GM21576 (cell line): Measurements from ENCODE around the gene GOLIM4.

Source experiments
- ATAC-seq: cut with Tn5 transposase; IDR thresholded peaks from one replicate; pipeline ENCODE4 v1.9.1; 2021; ENCODE audit warnings: mild to moderate bottlenecking, moderate library complexity; ENCODE audit not compliant: unreplicated experiment

GOLIM4 gene

DNA sequence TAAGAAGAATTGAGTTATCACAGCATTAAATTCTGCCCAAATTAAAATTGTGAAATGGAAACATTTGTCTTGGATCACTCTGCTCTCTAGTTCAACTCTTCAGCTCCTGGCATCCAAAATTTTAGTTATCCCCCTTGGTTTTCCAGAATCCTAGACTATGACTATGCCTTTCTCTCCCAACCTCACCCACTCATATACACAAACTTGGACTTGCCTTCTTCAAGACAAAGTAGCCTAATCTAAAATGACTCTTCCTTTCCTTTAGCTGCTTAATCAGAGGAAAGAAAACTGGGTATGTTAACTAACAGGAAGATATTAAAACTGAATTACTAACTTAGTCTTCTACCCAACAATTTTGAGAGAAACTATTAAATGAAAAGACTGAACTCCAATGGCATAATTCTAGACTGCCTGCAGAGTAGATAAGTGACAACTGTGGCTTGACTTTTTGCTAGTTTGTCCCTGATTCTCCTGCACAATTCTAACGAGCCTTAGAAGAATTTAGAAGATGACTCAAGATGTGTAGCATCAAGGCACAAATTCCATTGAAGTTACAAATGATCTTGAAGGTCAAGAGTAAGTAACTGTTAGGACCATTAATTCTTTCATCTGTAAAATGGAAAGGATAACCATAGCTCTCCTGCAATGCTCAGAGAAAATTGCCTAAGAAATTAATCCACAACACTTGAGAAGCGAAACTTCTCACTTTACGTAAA is 5.2 kb upstream of the GOLIM4 start:
- ATAC-seq: no peak

DNA sequence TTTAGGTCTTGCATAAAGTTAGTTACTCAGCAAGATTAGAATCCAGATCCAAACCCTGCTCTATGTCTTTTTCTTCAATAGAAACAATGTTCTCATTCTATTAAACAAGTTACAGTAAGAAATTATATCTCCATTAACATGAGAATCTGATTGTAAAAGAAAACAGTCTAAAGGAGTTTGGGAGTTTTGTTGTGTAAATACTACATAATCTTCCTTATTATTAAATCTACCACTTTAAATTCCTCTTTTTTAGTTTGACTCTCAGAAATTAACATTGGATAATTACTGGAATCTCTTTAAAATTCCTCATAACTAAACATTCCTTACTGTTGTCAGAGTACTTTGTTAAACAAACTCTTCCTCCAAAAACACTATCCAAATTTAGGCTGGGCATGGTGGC is 1.7 kb upstream of the GOLIM4 start:
- ATAC-seq: no peak

GRCh38 chr3:168096210-168096652 is 507 bp upstream of the GOLIM4 start:
- ATAC-seq: peak; percentile 1

- ATAC-seq: peak; percentile 29
These were observed 680 bp downstream of the GOLIM4 start for GRCh38 chr3:168094877-168095610.

GRCh38 chr3:168094580-168094876 is 1.2 kb downstream of the GOLIM4 start:
- peak; percentile 40 for ATAC-seq

DNA sequence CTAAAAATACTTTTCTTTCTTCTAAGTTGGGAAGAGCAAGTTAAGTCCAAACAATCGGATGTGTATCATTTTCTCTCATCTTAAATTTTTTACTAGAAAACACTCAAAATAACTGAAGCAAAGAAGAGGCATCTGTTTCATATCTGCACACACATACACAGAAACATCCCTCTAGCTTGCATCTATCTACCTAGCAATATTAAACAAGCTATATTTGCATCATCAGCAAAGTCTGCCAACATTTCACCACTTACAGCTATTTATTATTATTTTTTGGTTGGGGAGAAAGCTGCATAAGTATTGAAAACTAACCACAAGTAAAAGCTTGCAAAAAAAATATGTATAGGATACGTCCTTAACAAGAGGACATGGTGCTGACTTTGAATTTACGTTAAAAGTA is 1.9 kb downstream of the GOLIM4 start:
- ATAC-seq: no peak

- ATAC-seq: no peak
These were observed 2.5 kb downstream of the GOLIM4 start for GRCh38 chr3:168093229-168093628.

- no peak for ATAC-seq
These were observed 3.8 kb downstream of the GOLIM4 start for GRCh38 chr3:168091941-168092340.

DNA sequence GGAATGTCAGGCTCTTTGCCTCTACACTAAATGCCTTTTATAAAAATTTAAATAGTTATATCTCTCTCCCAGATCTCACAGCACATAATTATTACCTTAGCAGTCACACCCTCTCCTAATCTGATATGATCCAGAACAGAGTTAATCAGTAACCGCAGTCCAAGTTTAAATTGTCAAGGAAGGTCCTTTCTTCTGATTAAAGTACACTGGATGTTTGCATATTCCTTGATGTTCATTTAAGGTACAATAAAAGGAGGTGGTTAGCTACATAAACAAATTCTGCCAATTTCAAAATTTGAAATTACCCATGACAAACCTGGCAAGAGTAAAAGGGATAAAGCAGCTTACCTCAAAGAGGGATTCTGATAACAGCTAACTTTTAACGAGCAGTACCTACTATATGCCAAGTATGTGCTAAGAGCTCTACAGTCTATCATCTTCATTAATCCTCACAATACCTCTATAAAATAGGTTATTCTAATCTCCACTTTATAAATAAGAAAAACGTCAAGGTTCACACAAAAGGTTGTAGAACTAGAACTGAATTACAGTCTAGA is 4.3 kb downstream of the GOLIM4 start:
- no peak for ATAC-seq

DNA sequence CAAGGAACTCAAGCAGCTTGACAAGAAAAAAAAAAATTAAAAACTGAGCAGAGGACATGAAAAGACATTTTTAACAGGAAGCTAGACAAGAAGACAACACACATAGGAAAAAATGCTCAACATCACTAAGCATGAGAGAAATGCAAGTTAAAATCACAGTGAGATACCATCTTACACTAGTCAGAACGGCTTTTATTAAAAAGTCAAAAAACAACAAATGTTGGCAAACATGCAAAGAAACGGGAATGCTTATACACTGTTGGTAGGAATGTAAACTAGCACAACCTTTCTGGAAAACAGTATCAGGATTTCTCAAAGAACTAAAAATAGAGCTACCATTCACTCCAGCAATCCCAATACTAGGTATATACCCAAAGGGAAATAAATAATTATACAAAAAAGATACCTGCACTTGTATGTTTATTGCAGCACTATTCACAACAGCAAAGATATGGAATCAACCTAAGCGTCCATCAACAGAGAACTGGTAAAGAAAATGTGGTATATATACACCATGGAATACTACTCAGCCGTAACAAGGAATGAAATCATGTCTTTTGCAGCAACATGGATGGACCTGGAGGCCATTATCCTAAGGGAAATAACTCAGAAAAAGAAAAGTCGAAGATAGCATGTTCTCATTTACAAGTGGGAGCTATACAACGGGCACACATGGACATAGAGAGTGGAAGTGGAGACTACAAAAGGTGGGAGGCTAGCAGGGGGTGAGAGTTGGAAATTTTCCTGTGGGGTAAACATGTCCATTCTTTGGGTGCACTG is 5.2 kb downstream of the GOLIM4 start:
- ATAC-seq: no peak

DNA sequence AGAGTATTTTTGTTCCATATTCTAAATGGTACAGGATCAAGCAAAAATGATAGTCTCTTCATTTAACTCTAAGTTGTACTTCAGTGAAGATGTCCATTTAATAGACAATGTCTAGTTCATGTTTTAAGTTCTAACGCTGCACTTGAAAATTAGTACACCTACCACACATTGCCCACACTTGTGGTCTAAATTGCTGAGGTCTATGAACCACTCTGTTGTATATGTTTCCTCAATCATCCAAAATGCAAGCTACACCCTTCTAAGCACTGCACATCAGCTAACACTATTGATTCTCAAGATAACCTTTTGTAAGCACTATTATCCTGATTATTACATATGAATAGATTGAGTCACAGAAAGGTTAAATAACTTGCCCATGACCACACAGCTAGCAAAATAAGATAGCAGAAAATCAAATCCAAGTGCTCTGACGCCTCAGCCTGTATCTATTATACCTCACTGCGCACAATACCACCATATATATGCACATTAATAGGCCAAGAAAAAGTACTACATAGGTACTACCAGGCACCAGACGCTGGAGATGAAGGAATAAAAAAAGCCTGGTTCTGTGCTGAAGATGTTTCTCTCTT is 6.4 kb downstream of the GOLIM4 start:
- no peak for ATAC-seq

DNA sequence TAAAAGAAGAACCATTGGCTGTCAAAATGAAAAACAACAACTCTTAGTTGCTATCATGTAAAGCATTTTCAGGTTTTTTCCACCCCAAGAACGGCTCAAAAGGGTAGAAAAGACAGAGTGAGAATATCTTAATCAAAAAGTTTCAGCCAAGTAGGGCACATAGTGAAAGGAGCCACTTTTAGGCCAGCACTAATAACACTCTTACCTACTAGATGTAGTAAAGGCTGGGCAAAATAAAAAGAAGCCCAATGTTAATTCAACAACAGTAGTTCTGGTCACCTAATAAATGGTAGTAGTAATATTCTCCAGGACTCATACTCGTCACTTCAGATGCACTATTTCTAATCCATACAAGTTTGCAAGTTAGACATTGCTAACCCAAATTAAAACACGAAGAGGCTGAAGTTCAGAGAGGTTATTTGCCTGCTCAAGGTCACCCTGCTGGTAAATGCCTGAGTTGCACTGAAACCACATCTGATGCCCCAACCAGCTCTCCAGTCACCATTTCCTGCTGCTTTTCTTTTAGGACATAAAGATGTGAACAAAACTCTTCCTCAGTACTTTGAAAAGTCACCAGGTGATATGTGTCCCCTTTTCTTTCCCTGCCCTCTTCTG is 7.5 kb downstream of the GOLIM4 start:
- peak; percentile 62 for ATAC-seq

- no peak for ATAC-seq
These were observed 8.2 kb downstream of the GOLIM4 start for GRCh38 chr3:168087539-168087938.

- no peak for ATAC-seq
These were observed 9.0 kb downstream of the GOLIM4 start for GRCh38 chr3:168086541-168087260.

- ATAC-seq: peak; percentile 61
These were observed 10.1 kb downstream of the GOLIM4 start for GRCh38 chr3:168085491-168086119.

DNA sequence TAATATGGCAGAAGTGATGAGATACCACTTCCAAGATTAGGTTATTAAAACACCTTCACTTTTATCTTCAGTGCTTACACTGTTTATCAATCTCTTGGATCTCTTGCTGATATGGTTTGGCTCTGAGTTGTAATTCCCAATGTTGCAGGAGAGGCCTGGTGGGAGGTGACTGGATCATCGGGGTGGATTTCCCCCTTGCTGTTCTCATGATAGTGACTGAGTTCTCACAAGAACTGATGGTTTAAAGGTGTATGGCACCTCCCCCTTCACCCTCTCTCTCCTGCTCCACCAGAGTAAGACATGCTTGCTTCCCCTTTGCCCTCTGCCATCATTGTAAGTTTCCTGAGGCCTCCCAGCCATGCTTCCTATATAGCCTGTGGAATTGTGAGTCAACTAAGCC is 11.8 kb downstream of the GOLIM4 start:
- ATAC-seq: no peak

DNA sequence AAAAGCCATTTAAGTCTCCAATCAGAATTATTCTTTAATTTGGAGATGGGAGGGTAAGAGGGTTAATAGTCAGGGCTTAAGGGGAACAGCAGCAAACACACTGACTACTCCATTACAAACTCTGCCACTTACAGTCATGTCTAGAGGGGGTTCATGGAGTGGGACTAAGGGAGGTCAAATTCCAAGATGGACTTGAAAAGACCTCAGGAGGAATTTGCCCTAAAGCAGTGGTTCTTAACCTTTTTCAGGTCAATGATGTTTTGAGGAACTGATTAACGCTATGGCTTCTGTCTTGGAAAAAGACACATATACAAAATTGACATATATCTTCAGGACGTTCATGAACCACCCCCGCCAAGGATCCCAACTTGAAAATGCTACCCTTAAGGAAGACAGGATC is 13.9 kb downstream of the GOLIM4 start:
- ATAC-seq: no peak

- ATAC-seq: no peak
These were observed 14.5 kb downstream of the GOLIM4 start for GRCh38 chr3:168081171-168081771.

- no peak for ATAC-seq
These were observed 15.1 kb downstream of the GOLIM4 start for GRCh38 chr3:168080499-168081170.
